CD4-positive, alpha-beta T cell treated with Interleukin-17A for 4 hours (primary cell): ENCODE measurements around the gene AHRR.
"Not testable (repeated sequence)": the region's sequence is repeated elsewhere in the genome, so short reads cannot be mapped to it uniquely, and the experiment has no call there.

Experiments used
- DNase-seq: peaks from one replicate; pipeline ENCODE4 v3.0.0-alpha.2; 2020; ENCODE audit warnings: mixed read lengths

AHRR gene

DNA sequence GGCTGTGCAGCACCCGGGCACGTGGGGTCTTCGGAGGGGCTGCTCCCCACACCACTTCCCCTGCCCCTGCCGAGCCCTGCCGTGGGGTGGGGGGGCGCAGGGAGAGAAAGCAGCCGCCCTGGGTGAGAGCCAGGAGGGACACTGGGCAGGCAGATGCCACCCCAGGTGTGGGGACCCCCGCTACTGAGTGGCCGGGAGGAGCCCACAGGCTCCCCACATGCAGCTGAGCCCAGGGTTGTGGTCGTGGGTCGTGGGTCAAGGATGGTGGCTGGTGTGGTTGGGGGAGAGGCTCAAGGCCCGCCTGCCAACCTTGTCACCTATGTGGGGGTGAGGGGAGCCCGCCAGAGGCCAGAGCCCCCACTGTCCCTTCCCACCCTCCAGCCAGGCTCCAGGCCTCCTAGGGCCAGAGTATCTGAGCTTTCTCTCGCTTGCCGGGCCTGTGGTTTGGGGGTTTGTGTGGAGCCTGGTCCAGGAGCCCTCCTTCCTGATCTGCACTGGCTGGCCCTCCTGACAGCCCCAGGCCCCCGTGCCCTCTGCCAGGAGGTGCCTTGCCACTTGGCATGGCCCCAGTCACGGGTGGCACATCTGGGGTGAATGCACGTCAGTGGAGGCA is 157.0 kb downstream of the AHRR start:
- no peak for DNase-seq

DNA sequence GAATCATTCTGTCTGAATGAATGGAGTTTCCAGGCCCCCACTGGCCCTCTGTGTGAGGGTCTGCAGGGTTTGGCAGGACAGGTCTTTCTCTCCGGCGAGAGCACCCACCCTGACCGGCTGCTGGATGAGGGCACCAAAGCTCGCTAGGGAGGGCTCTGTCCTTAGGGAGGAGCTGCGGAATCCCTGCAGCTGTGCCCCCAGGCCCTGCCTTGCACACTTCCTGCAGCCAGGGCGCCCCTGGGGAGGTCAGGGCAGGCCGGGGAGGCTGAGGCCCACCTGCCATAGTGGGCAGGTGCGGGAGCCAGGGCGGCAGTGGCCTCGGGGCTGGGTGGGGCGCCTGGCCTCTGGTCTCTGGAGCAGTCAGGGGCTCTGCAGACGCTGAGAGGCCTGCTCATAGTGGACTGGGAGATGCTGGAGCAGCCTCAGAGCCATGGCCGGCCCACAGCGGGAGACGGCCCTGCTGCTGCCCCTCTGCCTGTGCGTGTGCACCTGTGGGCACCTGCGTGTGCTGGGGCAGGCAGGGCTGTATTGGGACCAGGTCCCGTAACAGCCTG is 157.5 kb downstream of the AHRR start:
- DNase-seq = no peak

DNA sequence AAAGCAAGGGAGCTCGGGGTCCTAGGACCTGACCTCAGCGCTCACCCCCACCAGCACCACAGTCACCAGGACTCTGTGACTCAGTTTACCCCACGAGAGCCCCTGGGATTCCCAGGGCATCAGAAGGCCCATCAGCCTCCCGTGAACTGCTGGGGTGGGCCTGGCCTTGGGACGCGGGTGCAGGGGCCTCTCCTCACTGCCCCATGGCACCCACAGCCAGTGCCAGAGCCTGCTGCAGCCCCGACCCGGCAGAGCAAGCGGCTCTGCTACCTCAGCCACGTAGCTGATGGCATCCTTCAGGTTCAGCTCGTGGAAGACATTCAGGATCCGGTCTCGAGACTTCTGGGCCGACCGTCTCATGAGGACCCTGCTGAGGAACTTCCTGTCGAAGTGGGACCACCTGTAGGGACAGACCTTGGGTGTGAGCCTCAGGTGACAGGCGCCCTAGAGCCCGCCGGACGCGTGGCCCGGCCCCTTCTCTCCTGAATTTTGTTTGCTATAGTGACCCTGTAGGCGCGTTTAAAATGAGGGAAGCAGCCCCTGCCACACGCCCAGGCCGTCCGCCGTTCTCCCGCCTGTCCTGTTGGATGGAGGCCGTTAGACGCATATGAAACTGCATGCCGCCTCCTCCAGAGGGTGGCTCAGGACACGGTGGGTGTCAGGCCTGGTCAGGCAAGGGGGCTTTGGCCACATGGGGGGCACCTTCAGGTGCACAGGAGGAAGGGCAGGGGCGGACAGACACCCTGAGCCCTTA is 158.2 kb downstream of the AHRR start:
- no peak for DNase-seq

DNA sequence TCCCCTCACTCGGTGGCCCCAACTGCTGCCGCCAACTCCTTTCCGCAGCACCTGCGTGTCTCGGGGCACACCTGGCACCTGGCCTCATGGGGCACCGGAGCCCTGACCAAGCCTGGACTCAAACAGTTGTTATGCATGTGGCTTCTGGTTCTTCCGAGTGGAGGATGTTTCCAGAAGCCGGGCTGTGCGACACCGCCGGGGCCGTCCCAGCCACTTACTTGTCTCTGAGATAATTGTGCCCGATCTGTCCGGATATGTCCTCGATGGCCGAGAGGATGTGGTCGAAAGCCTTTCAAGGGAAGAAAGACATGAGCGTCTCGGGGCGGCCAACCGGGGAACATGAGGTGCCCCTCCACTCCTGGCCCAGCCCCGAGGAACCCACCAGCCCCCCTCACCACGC is 159.8 kb downstream of the AHRR start:
- DNase-seq = no peak

DNA sequence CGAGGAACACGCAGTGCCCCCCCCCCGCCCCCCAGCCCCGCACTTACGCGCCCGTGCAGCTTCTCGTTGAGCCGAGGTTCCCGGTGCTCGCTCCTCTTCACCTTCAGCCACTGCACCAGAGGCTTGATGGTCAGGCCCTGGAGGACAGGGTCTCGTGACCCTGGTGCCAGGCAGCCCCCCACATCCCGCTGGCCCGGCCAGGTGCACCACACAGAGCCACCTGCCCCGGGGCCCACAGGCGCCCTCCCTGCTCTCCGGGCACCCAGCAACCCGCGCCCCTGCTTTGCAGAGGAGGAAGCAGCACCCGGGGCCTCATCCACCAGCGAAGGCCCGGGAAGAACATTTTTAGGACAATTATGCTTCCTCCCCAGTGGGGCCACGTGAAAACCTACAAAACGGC is 160.5 kb downstream of the AHRR start:
- no peak for DNase-seq

DNA sequence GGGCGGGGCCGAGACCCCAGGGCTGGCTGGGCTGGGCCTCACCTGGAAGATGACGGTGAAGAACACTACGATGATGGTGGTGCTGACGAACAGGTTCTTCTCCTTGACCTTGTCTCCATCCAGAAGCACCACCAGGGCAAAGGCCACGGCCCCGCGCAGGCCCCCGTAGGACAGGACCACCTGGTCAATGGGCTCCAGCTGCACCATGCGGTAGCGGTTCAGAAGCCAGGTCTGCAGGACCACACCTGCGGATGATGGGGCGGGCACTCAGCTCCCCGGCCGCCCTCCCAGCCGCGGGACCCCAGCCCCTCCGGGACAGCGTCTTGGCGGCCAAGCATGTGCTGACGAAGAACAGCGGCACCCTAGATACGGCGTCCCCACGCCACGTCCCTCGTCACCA is 161.0 kb downstream of the AHRR start:
- DNase-seq = no peak

DNA sequence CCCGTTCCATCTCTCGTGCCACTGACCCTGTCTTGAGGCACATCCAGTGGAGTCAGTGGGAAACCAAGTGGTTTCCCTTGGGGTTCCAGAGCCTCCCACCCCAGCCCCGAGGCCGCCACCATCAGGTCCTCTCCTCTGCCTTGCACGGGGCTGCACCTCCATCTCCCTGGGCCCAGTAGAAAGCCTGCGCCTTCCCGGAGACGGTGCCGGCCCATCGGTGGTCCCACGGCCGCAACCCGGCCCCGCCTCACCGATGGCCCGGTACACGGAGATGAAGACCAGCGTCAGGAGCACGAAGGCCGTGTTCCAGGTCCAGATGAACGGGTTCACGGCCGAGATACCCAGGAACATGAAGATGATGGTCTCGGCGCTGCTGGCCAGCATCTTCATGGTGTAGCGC is 161.5 kb downstream of the AHRR start:
- no peak for DNase-seq

DNA sequence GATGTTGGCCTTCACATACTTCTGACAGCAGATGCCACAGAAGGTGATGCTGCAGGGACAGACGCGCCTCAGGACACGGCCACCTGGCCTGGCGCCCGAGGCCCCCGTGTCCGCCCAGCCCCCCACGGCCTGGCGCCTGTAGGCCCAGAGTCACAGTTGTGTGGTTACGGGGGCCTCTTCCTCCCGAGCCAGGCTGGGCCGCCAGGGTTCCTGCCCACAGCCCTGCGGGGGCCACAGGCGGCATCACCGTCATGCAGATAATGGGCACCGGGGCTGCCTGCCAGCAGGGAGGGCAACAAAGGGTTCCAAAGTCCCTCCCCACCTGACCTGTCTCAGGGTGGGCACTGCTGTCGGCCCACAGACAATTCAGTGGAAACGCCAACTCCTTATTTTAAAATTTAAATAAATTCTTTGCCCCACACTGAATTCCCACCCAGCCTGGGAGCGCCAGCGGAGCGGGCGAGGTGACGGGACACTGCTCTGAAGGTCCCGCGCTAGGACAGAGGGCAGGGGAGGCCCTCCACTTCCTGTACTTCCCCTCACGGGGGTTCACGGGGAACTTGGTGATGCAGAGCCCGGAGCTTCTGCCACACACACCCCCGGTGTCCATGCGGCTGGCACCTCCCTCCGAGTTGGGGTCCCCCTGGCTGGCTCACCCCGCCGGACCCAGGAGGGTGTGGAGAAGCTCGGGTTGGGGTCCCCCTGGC is 162.1 kb downstream of the AHRR start:
- DNase-seq = no peak

DNA sequence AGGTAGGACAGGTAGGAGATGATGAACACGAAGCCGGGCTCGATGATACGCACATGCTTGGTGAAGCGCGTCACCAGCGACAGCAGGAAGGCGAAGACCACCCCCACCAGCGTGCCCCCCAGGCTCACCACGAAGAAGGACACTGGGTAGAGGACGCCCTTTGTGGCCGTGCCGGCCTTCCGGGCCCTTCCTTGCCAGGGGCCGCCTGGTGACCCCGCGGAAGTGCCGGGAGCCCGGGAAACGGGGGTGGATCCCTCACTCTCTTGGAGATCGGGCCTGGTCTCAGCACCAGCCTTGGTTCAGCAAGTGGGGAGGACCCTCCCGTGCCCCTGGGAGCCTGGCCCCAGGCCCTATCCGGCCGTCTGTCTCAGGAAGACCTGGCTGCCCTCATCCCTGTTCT is 163.0 kb downstream of the AHRR start:
- no peak for DNase-seq

DNA sequence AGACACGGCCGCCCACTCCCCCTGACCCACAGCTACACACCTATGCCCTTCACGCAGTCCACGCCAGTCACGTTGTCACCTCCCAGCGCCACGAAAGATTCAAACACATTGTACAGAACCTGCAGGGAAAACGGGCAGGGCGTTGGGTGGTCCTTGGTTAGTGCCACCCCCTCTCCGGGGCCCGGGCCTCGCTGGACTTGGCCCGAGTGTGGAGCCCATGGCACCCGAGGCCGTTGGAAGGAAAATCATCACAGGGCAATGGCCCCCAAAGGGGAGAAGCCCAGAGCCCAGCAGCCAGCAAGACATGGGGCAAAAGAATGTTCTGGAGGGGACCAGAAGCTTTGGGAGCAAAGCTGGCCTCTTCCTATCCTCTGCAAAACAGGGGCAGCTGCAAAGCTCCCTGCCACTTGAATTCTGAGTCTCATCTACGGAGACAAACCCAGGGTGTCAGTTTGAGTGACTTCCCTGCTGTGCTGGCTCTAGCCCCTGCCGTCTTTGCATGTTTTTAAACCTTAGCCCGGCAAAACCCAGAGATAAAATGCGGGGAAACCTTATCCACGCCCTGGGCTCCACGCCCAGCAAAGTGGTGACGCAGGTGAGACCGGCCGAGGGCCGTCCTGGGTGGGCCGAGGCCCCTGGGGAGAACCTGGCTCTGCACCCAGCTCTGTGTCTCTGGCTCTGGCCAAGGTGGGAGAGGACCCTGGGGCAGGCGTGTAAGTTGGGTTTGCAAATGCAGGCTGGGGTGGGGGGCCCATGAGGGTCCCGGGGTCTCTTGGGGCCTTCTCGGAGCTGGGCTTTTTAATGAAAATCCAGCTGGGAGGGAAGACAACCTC is 163.8 kb downstream of the AHRR start:
- no peak for DNase-seq

DNA sequence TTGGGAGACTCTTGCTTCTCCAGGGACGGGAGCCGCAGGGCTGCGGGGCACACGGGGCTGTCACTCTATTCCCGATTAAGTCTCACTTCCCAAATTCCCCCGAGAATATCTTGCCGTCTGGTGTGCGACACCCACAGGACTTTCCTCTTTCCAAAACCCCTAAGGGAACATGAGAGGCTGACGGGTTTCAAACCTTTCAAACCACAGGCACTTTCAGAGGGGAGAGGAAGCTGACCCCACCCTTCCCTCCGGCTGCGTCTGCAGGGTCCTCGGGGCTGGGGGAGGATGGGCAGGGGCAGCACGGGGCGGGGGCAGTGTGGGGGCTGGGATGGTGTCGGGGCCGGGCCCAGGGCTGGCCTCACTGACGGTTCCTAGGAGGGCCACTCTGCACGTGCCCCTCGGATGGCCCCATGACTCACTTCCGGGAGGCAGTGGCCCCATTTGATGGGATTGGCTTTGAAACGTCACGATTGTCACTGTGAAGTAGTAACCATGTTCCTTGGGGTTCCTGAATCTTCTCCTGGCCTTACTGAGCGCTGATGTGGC is 164.5 kb downstream of the AHRR start:
- DNase-seq = no peak

DNA sequence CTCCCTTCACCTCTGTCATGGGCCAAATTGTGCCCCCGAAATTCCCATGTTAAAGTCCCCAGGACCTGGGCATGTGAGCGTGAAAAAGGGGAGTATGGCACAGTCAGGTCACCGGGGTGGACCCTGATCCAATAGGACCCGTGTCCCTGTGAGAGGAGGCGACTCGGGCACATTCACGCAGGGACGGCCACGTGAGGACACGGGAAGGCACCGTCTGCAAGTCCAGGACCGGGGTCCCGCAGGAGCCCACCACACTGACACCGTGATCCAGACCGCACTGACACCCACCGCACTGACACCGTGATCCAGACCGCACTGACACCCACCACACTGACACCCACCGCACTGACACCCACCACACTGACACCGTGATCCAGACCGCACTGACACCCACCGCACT is 165.1 kb downstream of the AHRR start:
- not testable (repeated sequence) for DNase-seq
